ENCODE measurements around the gene ANKS1A.

Gene ANKS1A

DNA sequence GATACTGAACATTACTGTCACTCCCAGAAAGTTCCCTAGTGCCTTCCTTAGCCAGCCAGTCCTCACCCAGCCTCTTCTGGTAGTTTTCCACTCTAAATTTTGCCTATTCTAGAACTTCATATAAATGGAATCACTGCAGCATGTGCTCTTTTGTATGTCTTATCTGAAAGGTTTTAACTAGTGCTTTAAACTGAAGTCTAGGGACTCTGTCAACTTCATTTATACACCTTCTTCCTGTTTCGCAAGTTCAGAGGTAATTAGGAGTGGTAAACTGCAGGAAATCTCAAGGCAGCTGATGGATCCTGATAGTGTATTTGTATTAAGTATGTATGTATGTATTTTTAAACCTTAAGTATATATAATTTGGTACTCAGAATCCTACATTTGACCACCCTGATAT, 157.8 kb downstream of the ANKS1A start:
- TF ChIP-seq CEBPB (IDR thresholded peaks at IDR 0.05), result peak; percentile 62
- TF ChIP-seq TAF1 (IDR thresholded peaks at IDR 0.05; ENCODE audit: low read depth), result no peak
- TF ChIP-seq, protein P1, sequence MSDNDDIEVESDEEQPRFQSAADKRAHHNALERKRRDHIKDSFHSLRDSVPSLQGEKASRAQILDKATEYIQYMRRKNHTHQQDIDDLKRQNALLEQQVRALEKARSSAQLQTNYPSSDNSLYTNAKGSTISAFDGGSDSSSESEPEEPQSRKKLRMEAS (IDR thresholded peaks at IDR 0.05), result no peak

DNA sequence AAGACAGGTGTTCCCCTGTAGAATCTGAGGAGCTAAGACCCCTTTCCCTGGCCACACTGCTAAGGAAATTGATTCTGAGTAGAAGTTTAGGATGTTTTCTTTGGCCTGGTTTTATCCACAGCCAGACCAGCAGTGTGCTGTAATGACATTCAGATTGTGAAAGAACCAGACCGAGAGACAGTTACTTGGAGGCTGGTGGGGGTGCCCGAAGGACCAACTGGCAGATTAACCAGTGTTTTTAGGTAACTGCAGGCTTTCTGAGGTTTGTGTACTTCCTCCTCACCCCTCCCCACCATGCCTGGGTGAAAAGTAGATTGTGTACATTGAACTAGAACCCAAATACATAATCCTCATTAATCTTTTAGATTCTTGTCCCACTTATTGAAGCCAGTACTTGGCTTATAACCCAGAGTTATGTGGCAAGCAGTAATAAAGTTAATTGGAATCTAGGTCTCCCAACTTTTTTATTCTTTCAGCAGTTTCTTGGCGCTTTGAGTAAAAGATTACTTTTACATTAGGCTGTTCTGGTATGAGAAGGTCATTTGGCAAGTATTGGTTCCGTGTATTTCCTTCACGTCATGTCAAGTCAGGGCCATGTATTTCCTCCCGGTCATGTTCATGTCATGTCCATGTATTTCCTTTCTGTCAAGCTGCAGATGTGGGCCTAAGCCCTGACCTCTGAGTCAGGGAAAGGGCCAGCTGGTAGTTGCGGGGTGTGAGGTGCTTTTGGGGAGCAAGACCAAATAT, 158.4 kb downstream of the ANKS1A start:
- TF ChIP-seq EGR1 (IDR thresholded peaks at IDR 0.05) (no peak), TCF12 (IDR thresholded peaks at IDR 0.05; ENCODE audit: low read depth) (no peak), ZBTB7A (IDR thresholded peaks at IDR 0.05; ENCODE audit: low read depth) (no peak), CEBPB (IDR thresholded peaks at IDR 0.05) (no peak), RAD21 (IDR thresholded peaks at IDR 0.05; ENCODE audit: low read depth) (no peak), NFIC (IDR thresholded peaks at IDR 0.05) (no peak), TEAD4 (IDR thresholded peaks at IDR 0.05) (no peak), EP300 (IDR thresholded peaks at IDR 0.05; ENCODE audit: borderline replicate concordance) (no peak), CREB1 (IDR thresholded peaks at IDR 0.05; ENCODE audit: low read depth) (no peak), TAF1 (IDR thresholded peaks at IDR 0.05; ENCODE audit: low read depth) (no peak), FOXM1 (IDR thresholded peaks at IDR 0.05; ENCODE audit: borderline replicate concordance, low read depth) (no peak), YY1 (IDR thresholded peaks at IDR 0.05; ENCODE audit: low read depth) (no peak)
- TF ChIP-seq, protein P1 (IDR thresholded peaks at IDR 0.05), result no peak
- TF ChIP-seq, protein P2, sequence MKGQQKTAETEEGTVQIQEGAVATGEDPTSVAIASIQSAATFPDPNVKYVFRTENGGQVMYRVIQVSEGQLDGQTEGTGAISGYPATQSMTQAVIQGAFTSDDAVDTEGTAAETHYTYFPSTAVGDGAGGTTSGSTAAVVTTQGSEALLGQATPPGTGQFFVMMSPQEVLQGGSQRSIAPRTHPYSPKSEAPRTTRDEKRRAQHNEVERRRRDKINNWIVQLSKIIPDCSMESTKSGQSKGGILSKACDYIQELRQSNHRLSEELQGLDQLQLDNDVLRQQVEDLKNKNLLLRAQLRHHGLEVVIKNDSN (IDR thresholded peaks at IDR 0.05), result no peak
- TF ChIP-seq, protein P3, sequence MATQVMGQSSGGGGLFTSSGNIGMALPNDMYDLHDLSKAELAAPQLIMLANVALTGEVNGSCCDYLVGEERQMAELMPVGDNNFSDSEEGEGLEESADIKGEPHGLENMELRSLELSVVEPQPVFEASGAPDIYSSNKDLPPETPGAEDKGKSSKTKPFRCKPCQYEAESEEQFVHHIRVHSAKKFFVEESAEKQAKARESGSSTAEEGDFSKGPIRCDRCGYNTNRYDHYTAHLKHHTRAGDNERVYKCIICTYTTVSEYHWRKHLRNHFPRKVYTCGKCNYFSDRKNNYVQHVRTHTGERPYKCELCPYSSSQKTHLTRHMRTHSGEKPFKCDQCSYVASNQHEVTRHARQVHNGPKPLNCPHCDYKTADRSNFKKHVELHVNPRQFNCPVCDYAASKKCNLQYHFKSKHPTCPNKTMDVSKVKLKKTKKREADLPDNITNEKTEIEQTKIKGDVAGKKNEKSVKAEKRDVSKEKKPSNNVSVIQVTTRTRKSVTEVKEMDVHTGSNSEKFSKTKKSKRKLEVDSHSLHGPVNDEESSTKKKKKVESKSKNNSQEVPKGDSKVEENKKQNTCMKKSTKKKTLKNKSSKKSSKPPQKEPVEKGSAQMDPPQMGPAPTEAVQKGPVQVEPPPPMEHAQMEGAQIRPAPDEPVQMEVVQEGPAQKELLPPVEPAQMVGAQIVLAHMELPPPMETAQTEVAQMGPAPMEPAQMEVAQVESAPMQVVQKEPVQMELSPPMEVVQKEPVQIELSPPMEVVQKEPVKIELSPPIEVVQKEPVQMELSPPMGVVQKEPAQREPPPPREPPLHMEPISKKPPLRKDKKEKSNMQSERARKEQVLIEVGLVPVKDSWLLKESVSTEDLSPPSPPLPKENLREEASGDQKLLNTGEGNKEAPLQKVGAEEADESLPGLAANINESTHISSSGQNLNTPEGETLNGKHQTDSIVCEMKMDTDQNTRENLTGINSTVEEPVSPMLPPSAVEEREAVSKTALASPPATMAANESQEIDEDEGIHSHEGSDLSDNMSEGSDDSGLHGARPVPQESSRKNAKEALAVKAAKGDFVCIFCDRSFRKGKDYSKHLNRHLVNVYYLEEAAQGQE (IDR thresholded peaks at IDR 0.05; ENCODE audit: low read depth), result no peak

DNA sequence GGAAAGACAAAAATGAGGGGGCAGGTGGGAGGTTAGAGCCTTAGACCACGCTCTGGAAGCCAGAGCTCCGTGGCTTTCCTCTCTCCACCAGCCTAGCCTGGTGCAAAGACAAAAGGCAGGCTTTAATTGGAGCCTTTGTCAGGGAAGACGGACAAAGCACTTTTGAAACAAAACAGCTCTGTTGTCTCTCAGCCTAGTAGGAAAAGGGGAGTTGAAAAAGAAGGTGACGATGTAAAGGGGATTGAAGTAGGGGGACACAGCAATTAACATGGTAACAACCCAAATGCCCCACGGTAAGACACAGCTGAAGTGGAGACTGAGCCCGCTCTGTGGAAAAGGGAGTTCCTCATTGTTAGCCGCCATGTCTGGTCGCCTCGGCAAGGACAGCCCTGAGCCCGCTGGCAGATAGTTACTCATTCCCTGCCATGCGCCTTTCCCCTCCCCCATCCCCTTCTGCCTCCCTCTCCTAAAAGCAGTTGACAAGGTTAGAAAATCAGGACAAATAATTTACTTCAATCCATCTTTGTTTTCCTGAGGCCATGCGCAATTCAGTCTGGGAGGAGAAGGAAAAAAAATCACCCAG, 159.1 kb downstream of the ANKS1A start:
- TF ChIP-seq EP300 (IDR thresholded peaks at IDR 0.05; ENCODE audit: borderline replicate concordance) (no peak), NFIC (IDR thresholded peaks at IDR 0.05) (no peak), CEBPB (IDR thresholded peaks at IDR 0.05) (no peak), ZBTB7A (IDR thresholded peaks at IDR 0.05; ENCODE audit: low read depth) (no peak), FOXM1 (IDR thresholded peaks at IDR 0.05; ENCODE audit: borderline replicate concordance, low read depth) (no peak)
- TF ChIP-seq, protein P1 (IDR thresholded peaks at IDR 0.05), result no peak

DNA sequence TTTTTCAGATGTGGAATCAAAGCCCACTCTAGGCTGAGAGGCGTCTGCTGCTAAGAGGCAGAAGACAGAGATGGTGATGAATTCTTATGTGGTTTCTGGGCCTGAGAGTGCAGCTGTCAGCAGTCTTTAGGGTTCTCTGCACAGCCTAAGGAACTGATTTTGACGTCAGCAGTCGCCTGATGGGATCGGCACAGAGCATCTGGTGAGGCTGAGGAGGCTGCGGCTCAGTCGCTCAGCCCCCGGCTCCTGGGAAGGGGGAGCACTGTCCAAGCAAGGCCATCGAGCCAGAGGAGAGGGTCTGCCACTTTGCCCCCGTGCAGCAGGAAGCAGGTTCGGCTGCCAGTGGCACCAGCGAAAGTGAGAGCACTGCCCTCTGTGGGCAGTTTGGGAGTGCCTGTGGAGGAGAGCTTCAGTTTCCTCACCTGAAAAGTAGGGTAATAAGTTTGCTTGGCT, 159.6 kb downstream of the ANKS1A start:
- TF ChIP-seq RAD21 (IDR thresholded peaks at IDR 0.05; ENCODE audit: low read depth), result 0 out of 2 replicates have a peak, but pooled peaks have one; percentile 21
- no peak for TF ChIP-seq EGR1 (IDR thresholded peaks at IDR 0.05)
- TF ChIP-seq, protein P2 (IDR thresholded peaks at IDR 0.05), result no peak

DNA sequence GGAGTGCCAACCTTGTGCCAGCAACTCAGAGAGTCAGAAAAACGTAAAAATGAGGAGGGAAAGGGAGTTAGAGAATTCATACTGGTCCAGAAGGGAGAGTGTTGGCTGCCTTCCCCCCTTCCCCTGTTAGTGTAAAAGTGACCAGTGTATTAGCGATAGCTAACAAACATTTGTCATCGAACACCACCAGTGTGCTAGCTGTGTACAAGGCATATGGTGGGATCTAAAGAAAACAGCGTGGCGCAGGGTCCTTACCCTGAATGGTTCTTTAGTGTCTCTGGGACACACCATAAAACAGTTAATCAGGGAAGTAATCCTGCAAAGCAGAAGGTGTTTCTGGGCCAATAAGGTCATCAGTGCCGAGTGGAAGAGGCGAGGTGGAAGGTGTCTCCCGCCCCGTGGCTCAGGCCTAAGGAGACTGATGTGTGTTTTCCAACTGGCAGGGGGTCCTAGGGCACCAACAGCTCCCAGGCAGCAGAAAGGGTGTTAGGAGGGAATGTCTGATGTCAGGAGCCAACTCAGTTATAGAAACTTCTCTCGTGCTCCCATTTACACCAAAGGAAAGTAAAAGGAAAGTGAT, 160.2 kb downstream of the ANKS1A start:
- TF ChIP-seq, protein P1 (IDR thresholded peaks at IDR 0.05), result no peak
- TF ChIP-seq TCF12 (IDR thresholded peaks at IDR 0.05; ENCODE audit: low read depth) (no peak), CEBPB (IDR thresholded peaks at IDR 0.05) (no peak), TAF1 (IDR thresholded peaks at IDR 0.05; ENCODE audit: low read depth) (no peak), YY1 (IDR thresholded peaks at IDR 0.05; ENCODE audit: low read depth) (no peak), EGR1 (IDR thresholded peaks at IDR 0.05) (no peak), NFIC (IDR thresholded peaks at IDR 0.05) (no peak), ZBTB7A (IDR thresholded peaks at IDR 0.05; ENCODE audit: low read depth) (no peak), EP300 (IDR thresholded peaks at IDR 0.05; ENCODE audit: borderline replicate concordance) (no peak), RAD21 (IDR thresholded peaks at IDR 0.05; ENCODE audit: low read depth) (no peak), TEAD4 (IDR thresholded peaks at IDR 0.05) (no peak), FOXM1 (IDR thresholded peaks at IDR 0.05; ENCODE audit: borderline replicate concordance, low read depth) (no peak), CREB1 (IDR thresholded peaks at IDR 0.05; ENCODE audit: low read depth) (no peak)
- TF ChIP-seq, protein P2 (IDR thresholded peaks at IDR 0.05), result no peak
- TF ChIP-seq, protein P3 (IDR thresholded peaks at IDR 0.05; ENCODE audit: low read depth), result no peak
